HG02798 (cell line): ENCODE data around the gene OAS1.

Experiments used
- ATAC-seq: cut with Tn5 transposase; IDR thresholded peaks from one replicate; pipeline ENCODE4 v1.9.1; 2021; ENCODE audit warnings: mild to moderate bottlenecking; ENCODE audit not compliant: unreplicated experiment, poor library complexity

The OAS1 gene

GRCh38 chr12:112906712-112907414 is at the start of gene OAS1:
Gene OAS1, plus strand, starts transcription at chr12:112906962. Its CDS starts 78 bp downstream, at chr12:112907040.
- peak; percentile 75 for ATAC-seq

- ATAC-seq = no peak
Observed at GRCh38 chr12:112859291-112859690, 47.5 kb upstream of the OAS1 start.

GRCh38 chr12:112860181-112860580 is 46.6 kb upstream of the OAS1 start:
- ATAC-seq = no peak

GRCh38 chr12:112861284-112861683 is 45.5 kb upstream of the OAS1 start:
- ATAC-seq = no peak

- ATAC-seq = no peak
Observed at GRCh38 chr12:112862636-112863290, 44.0 kb upstream of the OAS1 start.

GRCh38 chr12:112868459-112869041 is 38.2 kb upstream of the OAS1 start:
- ATAC-seq = no peak

GRCh38 chr12:112869091-112869490 is 37.7 kb upstream of the OAS1 start:
- no peak for ATAC-seq

GRCh38 chr12:112869778-112870177 is 37.0 kb upstream of the OAS1 start:
- ATAC-seq = no peak

- no peak for ATAC-seq
Observed at GRCh38 chr12:112870267-112870980, 36.3 kb upstream of the OAS1 start.

- ATAC-seq = no peak
Observed at GRCh38 chr12:112875608-112876007, 31.2 kb upstream of the OAS1 start.

GRCh38 chr12:112876506-112876905 is 30.3 kb upstream of the OAS1 start:
- no peak for ATAC-seq

GRCh38 chr12:112877006-112877405 is 29.8 kb upstream of the OAS1 start:
- no peak for ATAC-seq

- ATAC-seq = no peak
Observed at GRCh38 chr12:112878488-112878887, 28.3 kb upstream of the OAS1 start.

GRCh38 chr12:112879191-112879705 is 27.5 kb upstream of the OAS1 start:
- ATAC-seq = no peak

- no peak for ATAC-seq
Observed at GRCh38 chr12:112881602-112882001, 25.2 kb upstream of the OAS1 start.

- ATAC-seq = no peak
Observed at GRCh38 chr12:112885236-112885635, 21.5 kb upstream of the OAS1 start.

- no peak for ATAC-seq
Observed at GRCh38 chr12:112887550-112887949, 19.2 kb upstream of the OAS1 start.

- ATAC-seq = no peak
Observed at GRCh38 chr12:112891093-112892024, 15.4 kb upstream of the OAS1 start.

GRCh38 chr12:112892856-112893255 is 13.9 kb upstream of the OAS1 start:
- no peak for ATAC-seq

- ATAC-seq = peak; percentile 57
Observed at GRCh38 chr12:112894128-112894527, 12.6 kb upstream of the OAS1 start.
